CD4-positive, alpha-beta T cell treated with Interferon gamma for 1 hour (primary cell): ENCODE results near the gene YWHAG.
"Not testable (repeated sequence)": the region's sequence is repeated elsewhere in the genome, so short reads cannot be mapped to it uniquely, and the experiment has no call there.

Source experiments
- DNase-seq: peaks from one replicate; pipeline ENCODE4 v3.0.0-alpha.2; 2020

Gene YWHAG

DNA sequence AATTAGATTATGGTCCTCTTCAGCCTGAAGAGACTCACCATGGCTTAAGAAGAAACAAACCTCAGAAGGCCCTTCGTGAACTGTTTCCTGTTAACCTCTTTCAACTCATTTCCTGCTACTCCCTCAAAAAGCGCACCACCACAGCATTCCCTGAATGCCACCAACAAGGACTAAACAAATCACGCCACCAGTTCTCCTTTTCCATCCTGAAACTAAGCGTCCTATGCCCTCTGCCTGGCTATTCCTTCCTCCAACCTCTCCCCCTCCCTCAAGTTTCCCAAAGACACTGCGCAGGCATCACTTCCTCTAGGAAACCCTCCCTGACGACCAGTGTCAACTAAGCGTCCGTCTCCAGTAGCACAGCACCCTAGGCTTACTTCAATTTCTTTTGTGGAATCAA, 12.0 kb downstream of the YWHAG start:
- no peak for DNase-seq

- DNase-seq: no peak
Measured at GRCh38 chr7:76346097-76346496, 12.7 kb downstream of the YWHAG start.

GRCh38 chr7:76343931-76344321, 14.9 kb downstream of the YWHAG start:
- no peak for DNase-seq

DNA sequence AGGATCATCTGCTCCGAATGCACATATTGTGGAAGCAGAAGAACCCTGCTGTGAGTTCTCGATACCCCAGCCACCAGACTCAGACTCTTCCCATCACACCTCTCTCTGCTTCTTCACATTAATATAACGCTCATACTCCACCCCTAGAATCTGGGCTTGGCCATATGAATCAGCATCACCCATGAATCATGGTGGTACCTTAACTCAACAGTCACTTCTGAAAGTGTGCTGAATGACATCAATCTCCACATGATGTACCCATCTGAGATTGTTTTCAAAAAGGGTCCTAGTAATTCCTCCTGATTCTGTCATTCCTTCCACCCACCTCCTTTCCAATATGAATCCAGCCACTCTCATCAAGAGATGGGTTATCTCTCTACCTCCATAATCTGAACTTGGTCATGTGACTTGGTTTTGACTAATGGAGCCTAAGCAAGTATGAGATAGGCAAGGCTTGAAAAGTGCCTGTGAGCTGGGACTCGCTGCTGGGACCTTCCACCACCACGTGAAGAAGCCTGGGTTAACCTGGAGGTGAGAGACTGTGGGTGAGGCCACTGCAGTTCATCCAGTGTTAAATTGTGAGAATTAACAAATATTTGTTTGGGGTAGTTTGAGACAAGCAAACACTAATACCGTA, 15.4 kb downstream of the YWHAG start:
- DNase-seq: no peak

- DNase-seq: no peak
Measured at GRCh38 chr7:76342222-76342621, 16.6 kb downstream of the YWHAG start.

DNA sequence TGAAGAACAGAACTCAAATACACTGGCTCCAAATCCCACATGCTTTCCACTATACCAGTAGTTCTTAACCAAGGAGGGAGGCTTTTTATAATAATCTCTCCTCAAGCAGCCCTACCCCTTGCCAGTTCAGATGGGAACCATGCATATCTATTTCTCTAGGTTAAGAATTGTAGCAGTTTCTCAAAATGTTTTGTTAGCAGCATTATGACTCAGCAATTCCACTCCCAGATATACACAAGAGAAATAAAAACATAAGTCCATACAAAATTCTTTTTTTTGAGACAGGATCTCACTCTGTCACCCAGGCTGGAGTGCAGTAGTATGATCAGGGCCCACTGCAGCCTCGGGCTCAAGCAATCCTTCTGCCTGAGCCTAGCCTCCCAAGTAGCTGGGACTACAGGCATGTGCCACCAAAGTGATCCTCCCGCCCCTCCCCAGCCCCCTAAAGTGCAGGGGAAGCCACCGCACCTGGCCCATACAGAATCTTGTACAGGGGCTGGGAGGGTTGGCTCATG, 18.1 kb downstream of the YWHAG start:
- no peak for DNase-seq

DNA sequence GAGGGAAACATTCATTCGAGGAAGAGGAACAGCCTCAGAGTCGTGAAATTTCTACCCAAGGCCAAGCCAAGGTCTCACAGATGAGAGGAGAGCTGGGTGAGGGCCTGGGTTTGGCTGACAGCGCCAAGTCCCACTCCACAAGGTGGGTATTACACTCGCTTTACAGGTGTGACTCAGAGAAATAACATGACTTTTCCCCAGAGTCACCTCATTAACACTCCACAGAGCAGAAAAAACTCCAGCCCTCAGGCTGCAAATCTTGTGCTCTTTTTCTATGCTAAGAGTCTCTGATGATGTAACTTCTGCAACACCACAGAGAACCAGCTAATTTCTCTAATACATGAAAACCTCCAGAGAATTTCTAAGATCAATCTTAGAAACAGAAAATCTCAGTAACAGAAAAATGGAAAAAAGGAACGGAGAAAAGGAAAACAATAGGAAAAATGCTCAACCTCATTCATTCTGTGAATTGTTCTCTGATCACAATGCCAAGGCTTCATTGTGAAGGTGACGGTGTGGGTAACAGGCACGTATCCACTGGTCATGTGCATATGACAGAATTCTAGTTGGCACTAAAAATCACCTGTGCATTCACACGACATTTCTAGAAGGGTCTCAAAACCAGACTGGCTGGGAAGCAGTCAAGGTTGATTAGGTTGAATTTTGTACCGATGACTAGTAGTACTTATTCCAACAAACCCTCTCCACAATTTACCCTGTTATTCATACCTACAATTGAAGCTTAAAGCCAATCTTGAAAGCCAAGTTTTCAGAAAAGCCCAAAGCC, 20.3 kb downstream of the YWHAG start:
- DNase-seq: no peak

DNA sequence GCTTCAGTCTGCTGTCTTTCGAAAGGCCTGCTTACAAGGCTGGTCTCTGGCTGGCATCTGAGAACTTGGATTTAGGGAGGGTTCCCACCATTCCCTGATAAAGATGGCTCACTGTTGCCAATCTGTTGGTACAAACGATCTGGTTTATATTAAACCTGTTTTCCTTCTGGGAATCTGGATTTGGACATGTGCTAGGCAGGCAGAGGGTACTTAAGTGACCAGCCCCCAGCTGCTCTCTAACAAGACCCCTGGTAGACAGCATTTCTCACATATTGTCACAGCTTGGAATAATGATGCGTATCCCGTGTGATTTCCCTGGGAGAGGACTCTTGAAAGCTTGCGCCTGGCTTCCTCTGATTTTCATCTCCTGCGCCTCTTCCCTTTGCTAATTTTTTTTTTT, 21.6 kb downstream of the YWHAG start:
- DNase-seq: no peak

DNA sequence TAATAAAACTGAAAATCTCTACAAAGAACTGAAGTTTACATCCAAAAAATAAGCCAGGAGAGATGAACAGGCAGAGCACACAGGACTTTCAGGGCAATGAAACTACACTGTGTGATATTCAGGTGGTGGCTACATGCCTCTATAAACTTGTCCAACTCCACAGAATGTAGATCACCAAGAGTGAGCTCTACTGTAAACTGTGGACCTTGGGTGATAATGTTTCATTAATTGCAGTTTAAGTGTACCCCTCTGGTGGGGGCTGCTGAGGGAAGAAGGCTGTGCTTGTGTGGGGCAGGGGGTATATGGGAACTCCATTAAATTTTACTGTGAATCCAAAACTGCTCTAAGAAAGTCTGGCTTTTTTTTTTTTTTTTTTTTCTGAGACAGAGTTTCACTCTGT, 22.7 kb downstream of the YWHAG start:
- DNase-seq: no peak

GRCh38 chr7:76335417-76335816, 23.4 kb downstream of the YWHAG start:
- DNase-seq: not testable (repeated sequence)

- DNase-seq: no peak
Measured at GRCh38 chr7:76334320-76334967, 24.3 kb downstream of the YWHAG start.

GRCh38 chr7:76333511-76334101, 25.2 kb downstream of the YWHAG start:
- no peak for DNase-seq

DNA sequence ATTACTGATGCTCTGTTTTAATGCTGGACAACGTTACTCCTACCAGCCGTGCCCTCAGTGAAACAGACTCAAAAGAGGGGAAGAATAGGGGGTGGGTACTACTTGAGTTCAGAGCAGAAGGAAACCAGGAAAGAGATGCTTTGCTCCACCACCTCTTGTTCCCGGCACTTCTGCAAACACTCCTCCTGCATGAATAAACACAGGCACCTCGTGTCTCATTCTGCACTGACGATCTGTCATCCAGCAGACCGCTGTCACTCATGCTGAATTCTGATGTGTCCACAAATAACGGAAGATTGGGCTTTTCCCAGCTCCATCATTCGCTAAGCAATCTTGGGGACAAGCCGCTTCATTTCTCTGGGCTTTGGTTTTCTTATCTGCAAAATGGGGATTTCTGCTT, 26.7 kb downstream of the YWHAG start:
- no peak for DNase-seq

DNA sequence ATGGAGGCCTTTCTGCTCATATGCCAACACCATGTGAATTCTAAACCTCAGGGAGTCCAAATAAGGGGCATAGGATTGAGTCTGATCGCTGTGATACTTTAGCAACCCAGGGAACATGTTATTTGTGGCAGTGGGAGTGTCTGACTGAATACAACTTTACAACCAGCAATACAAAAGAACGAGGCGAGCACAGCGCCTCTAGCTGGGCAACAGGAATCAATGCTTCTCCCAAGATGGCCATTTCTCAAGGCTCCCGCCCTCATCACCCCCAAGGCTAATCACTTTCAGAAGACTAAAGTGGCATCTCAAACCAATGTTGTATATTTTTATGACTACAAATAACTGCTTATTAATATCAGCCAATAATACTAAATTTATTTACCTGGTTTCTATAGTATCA, 28.1 kb downstream of the YWHAG start:
- DNase-seq: no peak

DNA sequence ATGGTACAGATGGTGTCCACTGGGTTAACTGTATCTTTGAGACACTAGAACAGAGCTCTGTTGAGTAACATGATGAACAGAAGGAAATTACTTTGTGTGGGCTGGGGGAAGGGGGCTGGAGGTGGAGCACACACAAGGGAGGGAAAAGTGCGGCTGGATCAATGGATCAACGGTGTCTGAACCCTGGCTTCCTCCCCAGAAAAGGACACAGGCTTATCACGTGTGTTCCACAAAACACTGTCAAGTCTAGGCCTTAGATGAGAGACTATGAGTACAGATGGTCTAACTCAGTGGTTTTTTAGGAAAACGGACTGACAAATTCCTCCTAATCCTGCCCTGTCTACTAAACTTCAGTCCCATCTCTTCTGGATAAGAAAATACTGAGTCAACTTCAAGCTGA, 28.5 kb downstream of the YWHAG start:
- DNase-seq: no peak

- DNase-seq: no peak
Measured at GRCh38 chr7:76329479-76329878, 29.3 kb downstream of the YWHAG start.

DNA sequence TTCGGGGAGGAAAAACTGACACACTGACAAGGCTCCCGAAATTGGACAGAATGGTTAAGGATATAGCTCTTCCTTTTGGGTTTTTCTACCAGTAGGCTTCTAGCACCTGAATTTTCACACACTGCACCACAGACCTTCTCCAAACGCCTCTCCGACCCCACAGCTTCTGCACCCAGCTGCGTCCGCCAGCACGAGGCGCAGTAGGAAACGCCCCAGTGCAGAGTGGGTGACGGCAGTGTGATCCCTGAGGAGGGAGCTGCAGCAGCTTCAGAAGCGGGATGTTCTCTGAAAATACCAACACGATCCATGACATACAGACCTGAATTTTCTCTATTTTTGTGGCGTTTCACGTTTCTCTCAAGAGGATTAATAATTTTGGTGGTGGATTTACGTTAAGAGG, 30.4 kb downstream of the YWHAG start:
- DNase-seq: no peak

DNA sequence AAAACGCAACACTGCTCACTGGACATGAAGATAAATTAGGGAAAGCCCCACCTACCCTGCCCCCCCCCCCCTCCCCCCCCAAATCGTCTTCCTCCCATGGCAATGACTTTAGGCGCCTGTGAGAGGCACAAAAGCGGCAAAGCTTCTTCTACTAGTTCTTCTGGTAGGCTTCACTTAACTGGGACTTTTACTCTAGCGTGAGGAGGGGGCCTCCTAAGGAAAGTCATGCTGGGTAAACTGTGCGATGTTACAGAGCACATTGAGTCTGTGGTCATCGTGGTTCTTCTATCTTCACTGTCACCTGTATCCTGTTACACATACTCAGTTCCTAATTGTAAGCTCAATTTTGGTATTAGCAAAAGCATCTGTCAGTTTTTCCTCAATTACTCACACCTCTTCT, 31.2 kb downstream of the YWHAG start:
- DNase-seq: no peak

DNA sequence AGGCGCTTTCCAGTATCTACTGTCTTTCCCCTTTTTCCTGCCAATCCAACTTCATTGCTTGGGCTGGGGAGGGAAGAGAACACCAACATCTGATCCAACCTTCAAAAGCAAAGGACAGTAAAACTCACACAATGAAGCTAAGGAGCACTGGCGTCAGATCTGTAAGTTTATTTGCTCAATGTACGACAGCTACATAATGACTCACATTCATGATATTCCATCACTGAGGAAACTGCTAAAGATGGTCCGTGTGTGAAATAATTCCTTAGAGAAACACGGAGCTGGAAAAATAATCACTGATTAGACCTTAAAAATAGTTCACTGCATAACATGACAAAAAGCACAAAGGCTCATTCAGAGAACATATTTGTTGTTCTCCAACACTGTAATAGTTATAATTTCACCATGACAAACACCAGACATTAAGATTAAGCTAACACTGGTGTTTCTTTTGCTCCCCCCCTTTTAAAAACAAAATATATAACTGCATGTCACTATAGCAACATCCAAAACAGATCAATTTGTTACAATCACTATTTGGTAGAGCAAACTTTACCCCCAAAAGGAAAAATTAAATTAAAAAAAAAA, 32.1 kb downstream of the YWHAG start:
- no peak for DNase-seq

GRCh38 chr7:76325811-76326210, 33.0 kb downstream of the YWHAG start:
- no peak for DNase-seq

DNA sequence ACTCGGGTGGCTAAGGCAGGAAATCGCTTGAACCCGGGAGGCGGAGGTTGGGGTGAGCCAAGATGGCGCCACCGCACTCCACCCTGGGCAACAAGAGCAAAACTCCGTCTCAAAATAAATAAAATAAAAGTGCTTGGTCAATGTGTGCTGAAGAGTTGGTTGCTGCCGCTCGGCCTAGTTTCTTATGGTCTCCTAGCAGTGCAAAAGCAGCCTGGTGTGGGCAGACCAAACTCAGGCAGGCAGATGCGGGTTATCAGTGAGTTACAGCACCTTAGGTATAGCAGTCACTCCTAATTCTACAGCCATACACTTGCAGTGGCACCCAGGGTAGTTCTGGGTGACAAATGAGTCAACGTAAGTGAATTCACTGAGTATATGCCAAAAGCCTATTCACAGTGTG, 33.7 kb downstream of the YWHAG start:
- DNase-seq: no peak

DNA sequence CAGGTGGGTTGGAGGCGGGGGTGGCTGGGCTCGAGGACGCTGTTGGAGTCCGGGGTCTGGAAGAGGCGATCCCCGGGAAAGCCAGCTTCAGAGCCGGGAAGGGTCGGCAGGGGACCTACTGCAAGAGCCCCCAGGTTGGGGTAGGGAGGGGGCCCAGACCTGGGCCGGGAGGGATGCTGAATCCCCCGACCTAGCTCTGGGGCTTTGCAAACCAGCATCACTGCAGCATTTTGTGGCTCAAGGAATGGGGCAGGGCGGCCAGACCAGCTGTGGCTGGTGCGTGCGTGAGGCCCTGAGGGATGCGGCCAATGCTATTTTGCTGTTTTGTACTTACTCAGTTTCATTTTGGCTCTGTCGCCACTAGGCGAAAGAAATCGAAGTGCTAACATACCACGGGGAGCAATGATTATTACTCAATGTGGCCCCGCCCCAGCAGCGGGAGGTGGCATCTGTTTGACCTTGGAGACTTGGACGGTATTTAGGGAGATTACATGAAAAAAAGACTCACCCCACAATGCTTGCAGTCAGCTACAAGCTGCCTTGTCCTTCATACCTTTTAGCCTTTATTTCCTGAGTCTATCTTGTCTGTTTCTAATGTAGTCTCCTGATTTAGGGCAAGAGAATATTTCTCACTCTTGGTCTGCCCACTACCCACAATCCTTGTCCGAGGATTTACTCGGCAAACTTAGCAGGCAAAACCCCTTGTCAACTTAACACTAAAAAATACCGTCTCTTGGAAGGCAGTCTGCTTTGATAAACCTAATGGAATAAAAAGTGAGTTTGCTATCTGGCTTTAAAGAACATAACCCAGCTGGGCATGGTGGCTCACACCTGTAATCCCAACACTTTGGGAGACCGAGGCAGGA, 40.1 kb downstream of the YWHAG start:
- DNase-seq: peak; percentile 65
